GM12873 (cell line): Measurements from ENCODE around the gene ARHGEF11.

ENCODE experiments used
- CTCF ChIP-seq: IDR thresholded peaks from 2 replicates; pipeline ENCODE4 v1.5.1; 2012; ENCODE audit warnings: low read depth, mild to moderate bottlenecking, moderate library complexity, low read length, control low read depth; ENCODE audit not compliant: insufficient read depth; ENCODE audit errors: missing control alignments

ARHGEF11 gene

GRCh38 chr1:156970017-156970416, 75.5 kb downstream of the ARHGEF11 start:
- TF ChIP-seq CTCF, result peak; percentile 32

- TF ChIP-seq CTCF, result no peak
Observed at GRCh38 chr1:156969496-156969895, 76.0 kb downstream of the ARHGEF11 start.

GRCh38 chr1:156964441-156964840, 81.1 kb downstream of the ARHGEF11 start:
- TF ChIP-seq CTCF, result no peak

GRCh38 chr1:156963621-156964020, 81.9 kb downstream of the ARHGEF11 start:
- TF ChIP-seq CTCF, result no peak

GRCh38 chr1:156961709-156962108, 83.8 kb downstream of the ARHGEF11 start:
- TF ChIP-seq CTCF, result peak; percentile 63

GRCh38 chr1:156959925-156960324, 85.6 kb downstream of the ARHGEF11 start:
- TF ChIP-seq CTCF, result no peak

GRCh38 chr1:156959414-156959813, 86.1 kb downstream of the ARHGEF11 start:
- TF ChIP-seq CTCF, result no peak
